ENCODE measurements around the gene NCF2.

The NCF2 gene

DNA sequence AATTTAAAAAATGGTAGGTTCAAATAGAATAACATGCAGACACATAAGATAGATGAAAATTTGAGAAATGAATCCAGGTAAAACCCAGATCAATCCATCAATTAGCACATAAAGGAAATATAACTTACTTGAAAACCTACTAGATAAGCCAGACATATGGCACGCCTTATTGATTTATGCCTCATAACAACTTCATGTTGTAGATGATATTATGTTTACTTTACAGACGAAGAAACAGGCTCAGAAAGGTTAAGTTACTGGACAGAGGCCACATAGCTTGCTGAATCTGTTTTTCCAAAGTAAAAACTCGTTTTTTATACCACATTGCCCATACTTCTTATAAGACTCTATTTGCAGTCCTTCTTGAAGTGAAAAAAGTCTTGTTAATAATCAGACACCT is 22.1 kb upstream of the NCF2 start:
- no peak for DNase-seq (ENCODE audit: low read depth)

DNA sequence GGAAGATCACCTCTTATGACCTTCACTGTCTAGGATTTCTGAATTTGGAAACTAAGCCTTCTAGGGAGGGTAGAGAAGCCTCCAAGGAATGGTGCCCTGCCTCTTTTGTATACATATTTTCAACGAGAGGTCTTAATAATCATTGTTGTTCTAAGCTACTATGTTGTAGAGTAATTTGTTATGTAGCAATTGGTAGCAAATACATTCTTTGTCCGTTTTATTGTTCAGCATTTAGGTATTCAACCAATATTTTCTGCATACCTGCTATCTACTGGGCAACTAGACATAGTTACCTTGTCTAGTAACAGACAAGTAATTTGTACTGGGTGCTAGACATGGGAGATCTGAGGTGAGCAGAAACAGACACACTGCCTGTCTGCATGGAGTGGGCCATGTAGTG is 20.8 kb upstream of the NCF2 start:
- DNase-seq (ENCODE audit: low read depth) = no peak

DNA sequence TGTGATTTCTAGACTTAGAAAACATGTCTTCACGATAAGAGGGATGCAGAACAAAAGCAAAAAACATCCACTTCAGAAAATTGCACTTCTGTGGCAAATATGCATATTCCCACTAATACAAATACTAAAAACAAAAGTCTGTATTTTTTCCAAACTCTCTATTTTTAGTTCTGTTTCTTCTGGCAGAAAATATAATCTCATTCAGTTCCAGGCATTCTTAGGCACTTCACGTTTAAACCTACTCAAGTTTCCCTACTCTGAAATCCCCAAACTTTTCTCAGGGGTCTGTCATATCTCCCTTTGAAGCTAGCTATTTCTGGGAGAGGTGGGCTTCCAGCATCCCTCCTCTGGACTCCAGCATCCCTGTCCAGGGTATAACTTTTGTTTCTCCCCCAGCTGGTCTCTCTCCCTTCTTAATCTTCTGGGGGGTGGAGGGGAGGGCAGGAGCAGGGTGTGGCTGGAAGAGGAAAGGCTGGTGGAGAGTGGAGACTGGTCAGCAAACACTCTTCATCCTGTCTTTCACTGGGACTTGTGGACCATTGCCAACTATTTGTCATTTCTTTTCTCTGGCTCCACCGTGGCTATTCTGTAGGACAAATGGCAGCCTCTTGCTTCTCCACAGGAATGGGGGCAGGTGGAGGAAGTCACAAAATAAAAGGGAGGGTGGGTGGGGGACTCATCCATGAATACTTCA is 19.6 kb upstream of the NCF2 start:
- no peak for DNase-seq (ENCODE audit: low read depth)

DNA sequence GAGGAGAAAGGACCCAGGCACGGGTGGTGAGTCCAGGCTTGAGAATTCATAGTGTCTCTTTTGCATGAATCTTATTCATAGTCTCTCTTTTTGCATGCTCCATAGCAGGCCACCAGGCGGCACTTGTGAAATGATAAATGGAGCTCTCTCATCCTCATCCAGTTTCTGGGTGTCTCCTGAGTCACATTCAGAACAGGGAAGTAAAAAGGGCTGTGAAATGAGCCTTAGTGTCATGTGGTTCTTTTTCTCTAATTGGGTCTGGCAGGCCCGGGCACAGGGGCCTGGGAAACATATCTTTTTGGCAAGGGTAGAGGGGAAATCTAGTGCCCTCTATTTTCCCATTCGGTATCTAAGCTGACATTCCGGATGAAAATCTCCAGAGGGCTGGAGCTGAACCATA is 19.1 kb upstream of the NCF2 start:
- DNase-seq (ENCODE audit: low read depth) = peak; percentile 27

DNA sequence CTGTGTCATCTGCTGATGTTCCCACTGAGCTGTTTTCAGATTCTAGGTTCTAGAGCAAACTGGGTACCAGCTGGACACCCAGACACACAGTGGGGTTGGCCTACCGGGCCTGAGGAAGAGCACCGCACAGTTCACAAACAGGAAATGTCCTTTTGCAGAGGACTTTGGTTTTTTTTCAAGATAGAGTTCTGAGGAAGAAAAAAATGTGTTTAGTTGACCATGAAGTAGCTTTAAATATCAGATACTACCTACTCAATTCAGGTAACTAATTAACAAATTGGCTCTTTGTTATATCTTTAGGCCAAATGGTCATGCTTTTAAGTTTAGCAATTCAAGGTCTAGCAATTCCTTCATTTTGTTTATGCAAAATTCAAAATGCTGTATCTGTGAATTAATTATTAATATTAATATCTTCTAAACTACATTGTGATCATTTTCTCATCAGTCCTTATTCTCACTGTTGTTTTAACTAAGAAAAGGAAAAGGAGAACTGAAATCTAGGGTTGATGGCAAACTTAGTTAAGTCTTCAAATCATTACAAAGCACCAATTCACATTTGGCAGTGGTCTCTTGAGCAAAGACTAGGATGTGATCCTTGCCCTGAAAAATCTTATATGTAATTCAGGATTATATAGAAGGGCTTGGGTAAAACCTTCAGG is 17.2 kb upstream of the NCF2 start:
- no peak for DNase-seq (ENCODE audit: low read depth)

DNA sequence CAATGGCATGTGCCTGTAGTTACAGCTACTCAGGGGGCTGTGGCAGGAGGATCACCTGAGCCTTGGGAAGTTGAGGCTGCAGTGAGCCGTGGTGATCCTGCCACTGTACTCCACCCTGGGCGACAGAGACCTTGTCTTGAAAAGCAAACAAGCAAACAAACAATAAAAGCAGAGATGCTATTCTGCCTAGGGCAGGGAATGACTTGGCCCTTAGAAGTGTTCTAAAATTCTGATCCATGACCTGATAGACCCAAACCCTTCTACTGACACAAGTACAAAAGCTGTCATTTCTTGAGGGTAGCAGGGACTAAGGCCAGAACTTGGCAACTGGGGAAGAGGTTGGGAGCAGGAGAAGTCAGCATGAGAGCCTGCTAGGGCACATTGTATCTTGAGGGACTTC is 15.6 kb upstream of the NCF2 start:
- no peak for DNase-seq (ENCODE audit: low read depth)

DNA sequence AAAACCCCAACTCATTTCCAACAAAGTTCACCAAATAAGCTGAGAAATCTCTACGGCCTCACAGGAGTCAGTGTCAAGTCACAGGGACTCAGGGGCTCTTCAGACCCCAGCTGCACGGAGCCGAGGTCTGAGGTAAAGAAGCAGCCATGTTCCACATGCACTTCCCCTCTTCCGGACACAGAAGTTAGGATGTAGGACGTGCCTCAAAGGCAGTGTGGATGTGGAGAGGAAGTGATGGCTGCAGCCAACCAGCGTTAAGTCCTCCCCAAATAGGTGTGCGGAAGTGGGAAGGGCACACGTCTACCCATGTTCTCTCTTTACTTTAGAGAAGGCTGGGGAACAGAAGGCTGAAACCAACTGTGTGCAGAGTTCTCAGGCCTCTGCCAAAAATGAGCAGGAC is 14.6 kb upstream of the NCF2 start:
- DNase-seq (ENCODE audit: low read depth) = no peak

DNA sequence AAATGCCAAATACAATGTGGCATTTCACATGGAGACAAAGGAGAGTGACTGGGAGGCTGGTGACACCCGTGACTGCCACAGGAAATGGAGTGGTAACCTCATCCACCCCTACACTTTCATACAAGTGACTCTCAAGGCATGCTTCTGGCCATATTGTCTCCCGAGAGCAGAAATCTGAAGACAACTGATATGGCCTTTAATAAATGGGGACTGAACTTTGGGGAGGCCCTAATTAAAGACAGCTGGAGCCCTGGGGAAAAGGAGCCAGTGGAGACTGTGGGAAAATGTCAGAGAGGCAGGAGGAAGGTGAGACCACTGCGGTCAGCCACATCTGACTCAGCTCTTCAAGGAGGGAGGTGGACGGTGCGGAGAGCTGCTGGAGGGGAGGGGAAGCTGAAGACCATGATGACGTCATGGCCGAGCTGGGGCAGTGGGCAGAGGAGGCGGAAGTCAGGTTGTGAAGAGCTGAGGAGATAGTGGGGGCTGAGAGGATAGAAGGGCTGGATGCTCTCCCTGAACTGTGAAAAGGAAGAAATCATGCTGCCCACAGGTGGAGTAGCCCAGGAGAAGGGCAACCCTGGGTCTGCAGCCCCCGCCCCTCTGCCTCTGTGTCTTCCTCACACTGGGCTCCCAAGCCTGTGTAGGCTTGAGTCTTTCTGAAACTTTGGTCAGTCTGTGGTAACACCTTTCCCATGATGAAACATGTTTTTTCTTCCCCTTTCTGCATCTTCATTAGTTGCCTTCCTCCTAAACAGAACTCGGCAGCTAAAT is 14.0 kb upstream of the NCF2 start:
- peak; percentile 82 for DNase-seq (ENCODE audit: low read depth)

DNA sequence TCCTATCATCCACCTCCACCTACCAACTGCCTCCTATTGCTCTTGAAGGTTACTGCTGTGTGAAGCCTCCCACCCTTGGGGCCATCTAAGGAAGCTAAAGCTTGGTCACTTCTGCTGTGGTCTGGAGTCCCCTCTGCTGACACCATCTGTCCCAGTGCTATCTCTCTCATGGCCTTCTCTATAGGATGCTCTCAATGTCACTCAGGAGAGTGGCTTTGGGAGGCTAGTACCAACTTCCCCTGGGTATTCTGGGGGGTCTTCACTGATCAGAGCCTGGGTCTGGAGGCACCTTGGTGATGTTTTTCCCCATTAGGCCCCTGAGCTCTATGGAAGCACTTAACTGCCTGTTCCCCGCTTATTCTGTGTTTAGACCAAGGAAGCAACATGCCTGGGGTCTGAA is 12.3 kb upstream of the NCF2 start:
- DNase-seq (ENCODE audit: low read depth) = no peak

DNA sequence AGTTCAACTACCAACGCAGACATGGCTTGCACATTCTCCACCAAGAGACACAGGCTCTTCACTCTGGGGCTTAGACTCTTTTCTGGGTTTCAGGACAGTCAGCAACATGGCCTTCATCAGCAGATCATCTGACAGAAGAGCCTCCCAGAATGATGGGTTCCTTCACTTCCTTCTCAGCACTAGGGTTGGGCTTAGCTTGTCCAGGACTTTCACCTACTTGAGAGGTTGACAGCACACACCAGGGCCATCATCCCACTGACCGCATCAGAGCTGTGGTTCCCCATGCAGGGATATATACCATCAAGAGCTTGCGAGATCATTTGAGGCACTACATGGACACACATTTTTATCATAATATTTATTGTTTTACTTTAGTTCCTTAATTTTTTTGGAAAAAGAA is 10.4 kb upstream of the NCF2 start:
- no peak for DNase-seq (ENCODE audit: low read depth)

DNA sequence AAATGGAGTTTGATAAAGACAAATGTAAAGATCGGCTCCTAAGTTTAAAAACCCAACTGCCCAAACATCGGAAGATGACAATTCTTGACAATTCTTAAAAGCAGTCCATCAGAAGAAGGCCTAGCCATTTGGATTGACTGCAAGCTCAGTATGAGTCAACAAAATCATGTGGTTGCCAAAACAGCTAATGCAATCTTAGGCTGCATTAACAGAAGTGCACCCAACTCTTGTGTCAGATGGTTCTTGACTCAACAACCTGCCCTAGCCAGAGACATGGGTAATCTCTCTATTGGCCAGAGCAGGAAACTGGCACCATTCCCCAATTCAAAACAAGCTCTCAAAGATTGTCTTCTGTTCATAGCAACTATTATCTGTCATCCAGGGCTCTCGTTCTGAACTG is 9.9 kb upstream of the NCF2 start:
- DNase-seq (ENCODE audit: low read depth) = no peak

DNA sequence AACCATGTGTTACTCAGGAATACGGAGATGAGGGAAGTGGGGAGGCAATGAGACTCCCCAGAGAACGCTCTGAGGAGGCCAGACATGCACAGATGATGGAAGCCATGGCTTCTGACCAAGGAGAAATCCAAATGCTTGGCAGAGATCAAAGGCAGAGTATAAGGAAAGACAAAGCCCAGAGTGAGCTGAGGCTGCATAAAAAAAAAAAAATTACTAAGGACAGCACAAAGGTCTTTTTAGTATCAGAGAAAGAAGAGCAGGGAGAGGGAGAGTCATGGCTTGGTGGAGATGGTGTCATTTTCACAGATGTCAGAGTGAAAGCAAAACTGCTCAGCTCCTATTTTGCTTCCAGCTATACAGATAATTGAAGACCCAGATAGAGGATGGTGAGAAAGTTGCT is 8.1 kb upstream of the NCF2 start:
- no peak for DNase-seq (ENCODE audit: low read depth)

DNA sequence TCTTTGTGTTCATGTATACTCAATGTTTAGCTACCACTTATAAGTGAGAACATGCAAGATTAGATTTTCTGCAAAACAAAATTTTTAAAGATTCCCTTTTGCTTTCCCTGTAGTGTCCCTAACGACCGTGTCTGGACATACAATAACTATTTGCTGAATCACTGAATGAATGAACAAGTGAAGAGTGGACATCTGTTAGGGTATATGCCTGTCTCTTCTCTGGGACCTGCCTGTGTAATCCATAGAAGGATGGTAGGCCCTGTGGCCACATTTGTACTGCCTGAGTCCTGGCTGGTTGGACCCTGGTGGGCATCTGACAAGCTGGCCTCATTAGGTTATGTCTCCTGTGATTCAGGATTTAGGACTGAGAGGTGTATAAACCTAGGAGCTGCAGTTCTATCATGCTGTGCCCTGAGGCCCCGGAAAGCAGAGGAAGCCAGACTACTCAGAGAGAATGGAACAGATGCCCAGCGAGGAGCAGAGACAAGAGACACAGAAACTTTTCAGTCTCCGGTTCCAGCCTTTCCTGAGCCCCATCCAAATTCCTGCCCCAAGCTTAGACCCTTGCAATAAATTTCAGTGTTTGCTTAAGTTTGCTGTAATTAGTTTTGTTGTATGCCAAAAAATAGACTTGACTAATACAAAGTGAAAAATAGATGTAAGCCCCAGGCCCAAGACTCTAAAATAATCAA is 7.5 kb upstream of the NCF2 start:
- no peak for DNase-seq (ENCODE audit: low read depth)

DNA sequence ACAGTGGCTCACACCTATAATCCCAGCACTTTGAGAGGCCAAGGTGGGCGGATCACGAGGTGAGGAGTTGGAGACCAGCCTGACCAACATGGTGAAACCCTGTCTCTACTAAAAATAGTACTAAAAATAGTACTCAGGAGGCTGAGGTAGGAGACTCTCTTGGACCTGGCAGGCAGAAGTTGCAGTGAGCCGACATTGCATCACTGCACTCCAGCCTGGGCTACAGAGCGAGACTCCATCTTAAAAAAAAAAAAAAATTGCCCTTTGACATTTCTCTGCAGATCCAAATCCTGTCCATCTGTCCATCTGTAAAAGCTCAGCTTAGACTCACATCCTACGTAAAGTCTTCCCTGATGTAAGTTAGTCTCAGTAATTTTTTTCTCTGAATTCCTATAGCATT is 6.2 kb upstream of the NCF2 start:
- DNase-seq (ENCODE audit: low read depth) = no peak

DNA sequence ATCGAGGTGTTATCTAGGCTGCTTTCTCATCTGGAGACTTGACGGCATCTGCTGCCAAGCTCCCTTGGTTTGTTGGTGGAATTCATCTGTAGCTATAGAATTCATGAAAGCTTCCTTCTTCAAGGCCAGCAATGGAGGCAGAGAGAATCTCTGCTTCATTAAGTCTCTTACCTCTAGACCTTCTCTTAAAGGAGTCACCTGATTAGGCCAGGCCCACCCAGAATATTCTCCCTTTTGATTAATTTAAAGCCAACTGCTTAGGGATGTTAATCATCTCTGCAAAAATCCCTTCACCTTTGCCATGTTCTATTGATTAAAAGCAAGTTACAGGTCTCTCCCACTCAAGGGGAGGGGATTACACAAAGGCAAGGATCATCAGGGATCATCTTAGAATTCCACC is 5.3 kb upstream of the NCF2 start:
- DNase-seq (ENCODE audit: low read depth) = no peak

DNA sequence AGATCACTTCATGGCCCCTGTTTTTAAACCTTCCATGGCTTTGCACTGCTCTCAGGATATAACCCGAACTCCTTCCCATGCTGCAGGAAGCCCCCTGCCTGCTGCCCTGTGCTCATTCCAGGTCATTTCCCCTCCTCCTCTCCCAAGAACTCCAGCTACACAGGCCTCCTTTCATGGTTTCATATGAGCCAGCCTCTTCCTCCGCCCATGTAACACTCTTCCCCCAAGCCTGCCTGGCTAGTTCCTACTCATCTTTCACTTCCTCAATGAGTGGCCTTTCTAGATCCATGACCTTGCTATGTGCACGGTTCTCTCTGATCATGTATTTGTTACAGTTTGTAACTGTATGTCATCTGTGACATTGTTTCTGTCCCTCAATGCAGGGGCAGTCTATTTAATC is 3.1 kb upstream of the NCF2 start:
- no peak for DNase-seq (ENCODE audit: low read depth)

DNA sequence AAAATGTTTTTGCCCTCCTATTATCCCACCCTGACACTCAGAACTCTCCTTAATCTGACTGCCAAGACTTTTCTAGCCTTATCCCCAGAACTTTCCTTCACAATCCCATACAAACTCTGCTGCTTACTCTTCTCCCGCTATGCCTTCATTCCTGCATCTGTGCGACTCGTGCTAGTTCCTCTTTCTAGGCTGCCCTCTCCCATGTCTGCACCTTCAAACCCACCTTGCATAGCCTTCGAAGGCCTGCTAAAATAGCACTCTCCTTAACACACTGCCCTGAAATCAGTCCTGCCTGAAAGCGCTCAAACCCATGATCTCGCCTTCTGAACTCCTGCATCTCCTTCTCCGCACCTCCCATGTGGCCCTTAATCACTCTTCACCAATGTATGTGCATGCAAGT is 2.5 kb upstream of the NCF2 start:
- no peak for DNase-seq (ENCODE audit: low read depth)

DNA sequence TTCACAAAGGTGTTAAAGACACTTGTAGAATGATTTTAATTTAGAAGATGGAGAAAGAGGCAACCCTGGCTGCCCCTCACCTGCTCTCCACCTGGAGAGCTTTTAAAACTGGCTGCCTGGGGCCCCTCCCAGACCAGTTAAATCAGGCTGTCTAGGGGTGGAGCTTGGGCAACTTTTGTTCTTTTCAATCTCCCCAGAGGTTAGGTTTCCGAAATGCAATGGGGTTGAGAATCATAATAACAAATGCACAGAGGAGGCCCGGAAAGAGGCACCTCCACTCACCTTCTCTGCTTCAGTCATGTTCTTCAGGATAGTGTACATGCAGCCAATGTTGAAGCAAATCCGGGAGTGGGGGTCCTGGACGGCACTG is 400 bp downstream of the NCF2 start:
- no peak for DNase-seq (ENCODE audit: low read depth)

DNA sequence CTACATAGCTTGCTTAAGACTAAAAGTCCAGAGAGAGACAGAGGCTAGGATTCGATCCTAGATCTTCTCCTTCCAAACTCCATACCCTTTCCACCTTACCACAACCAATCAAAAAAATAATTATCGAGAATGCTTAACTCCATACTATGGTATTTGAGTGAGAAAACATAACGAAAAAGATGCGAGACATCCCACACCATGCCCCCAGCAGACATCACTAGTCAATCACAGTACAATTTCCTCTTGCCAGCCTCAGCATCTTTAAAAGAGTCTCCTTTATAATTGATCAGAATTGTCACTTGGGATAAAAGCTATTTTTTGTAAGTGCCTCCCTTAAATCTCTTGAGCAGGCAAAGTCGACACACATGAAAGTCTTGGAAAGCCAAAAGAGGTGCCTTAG is 875 bp downstream of the NCF2 start:
- DNase-seq (ENCODE audit: low read depth) = no peak

DNA sequence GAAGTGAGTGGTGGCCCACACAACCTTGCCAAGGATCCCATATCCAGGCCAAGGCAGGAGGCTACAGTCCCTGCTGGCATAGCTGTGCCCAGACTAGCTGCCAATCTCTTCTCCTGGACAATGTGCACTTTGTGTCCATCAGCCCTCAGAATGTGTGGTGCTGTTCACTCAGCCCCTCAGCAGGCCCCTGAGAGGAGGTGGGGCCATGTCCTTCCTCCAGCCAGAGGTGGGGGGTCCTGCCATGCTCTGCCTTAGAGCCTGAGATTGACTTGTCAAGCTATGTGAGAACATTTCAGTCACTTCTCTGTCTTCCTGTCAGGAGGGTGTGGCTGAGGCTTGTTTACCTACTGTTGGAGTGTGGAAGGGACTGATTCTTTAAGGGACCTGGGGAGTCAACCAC is 1.4 kb downstream of the NCF2 start:
- no peak for DNase-seq (ENCODE audit: low read depth)

DNA sequence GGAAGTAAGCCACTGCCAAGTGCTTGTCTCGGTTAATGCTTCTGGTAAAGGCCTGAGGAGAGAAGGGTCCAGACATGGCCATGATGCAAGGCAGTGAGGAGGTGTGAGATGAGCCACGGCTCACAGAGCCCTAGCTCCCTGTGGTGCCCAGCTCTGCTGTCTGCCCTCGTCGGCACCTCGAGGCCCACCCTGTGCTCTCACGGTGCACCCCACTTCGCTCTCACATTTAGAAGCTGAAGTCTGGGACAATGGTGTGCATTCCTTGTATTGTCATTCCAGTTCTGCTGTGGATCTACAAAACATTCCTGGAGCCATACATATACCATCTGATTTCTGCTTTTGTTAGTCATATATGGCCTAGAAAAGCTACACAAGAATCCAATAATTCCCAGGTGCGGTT is 3.3 kb downstream of the NCF2 start:
- no peak for DNase-seq (ENCODE audit: low read depth)

DNA sequence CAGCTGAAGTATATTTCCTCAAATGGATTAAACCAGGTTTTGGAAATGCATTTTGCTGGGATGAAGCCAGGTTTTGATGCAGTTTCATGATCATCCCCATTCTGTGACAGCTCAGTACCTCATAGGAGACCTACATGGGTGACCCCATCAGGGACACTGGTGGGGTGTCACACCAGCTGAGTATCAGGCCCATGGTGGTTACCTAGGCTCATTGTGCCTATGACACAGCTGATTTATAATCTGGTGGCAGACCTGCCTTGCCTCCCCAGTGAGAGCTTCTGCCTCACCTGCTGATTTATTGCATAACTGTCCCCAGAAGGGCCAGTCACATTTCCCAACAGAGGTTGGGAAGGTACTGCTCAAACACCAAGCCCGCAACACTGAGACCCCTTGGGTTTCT is 3.8 kb downstream of the NCF2 start:
- DNase-seq (ENCODE audit: low read depth) = no peak

DNA sequence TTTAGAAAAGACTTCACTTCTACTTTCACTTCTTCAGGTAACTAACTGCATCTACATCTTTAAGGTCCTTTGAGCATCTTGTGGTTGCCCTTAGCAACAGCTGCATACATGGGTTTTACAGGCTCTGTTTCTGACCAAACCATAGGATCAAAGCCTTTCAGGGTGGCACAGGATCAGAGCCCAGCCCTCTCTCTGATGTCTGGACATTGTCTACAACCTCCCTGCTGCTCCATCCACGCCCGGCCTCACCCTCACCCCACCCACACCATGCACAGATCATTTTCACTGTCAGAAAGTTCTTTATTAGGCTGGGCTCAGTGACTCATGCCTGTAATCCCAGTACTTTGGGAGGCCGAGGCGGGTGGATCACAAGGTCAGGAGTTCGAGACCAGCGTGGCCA is 5.2 kb downstream of the NCF2 start:
- DNase-seq (ENCODE audit: low read depth) = no peak
